ENCODE measurements around the gene FOXE3. TPM values are rescaled to one million over a fixed set of nuclear protein-coding genes. Genes with fewer than 3 reads are reported as not detected.

Gene FOXE3
- total and polyA plus RNA-seq, 8 donors: not detected

DNA sequence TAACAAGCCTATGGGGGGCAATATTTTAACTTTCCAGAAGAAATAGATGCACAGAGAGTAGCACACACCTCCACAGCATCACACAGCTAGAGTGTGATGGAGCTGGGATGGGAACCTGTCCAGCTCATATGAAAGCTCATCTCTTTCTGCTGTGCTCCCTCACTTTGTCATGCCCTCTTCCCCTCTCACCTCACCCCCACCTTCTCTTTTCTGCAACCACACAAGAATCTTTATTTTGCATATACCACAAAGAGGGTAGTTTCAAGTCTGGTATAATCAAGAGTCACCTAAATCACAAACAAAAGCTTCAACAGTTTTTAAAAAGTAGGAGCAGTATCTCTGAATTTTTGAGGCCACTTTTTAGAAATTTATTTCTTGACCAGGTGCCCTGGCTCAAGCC, 44.4 kb downstream of the FOXE3 start:
- H3K27ac ChIP-seq: no peak overlapping the region
- H3K4me1 ChIP-seq: no peaks in the 10 kb centered on the region
- TF ChIP-seq, protein P1, sequence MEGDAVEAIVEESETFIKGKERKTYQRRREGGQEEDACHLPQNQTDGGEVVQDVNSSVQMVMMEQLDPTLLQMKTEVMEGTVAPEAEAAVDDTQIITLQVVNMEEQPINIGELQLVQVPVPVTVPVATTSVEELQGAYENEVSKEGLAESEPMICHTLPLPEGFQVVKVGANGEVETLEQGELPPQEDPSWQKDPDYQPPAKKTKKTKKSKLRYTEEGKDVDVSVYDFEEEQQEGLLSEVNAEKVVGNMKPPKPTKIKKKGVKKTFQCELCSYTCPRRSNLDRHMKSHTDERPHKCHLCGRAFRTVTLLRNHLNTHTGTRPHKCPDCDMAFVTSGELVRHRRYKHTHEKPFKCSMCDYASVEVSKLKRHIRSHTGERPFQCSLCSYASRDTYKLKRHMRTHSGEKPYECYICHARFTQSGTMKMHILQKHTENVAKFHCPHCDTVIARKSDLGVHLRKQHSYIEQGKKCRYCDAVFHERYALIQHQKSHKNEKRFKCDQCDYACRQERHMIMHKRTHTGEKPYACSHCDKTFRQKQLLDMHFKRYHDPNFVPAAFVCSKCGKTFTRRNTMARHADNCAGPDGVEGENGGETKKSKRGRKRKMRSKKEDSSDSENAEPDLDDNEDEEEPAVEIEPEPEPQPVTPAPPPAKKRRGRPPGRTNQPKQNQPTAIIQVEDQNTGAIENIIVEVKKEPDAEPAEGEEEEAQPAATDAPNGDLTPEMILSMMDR (IDR thresholded peaks at IDR 0.05): no peak
- DNase-seq (no peak), ATAC-seq (no peak)
- no peaks in the 10 kb centered on the region for H3K36me3 ChIP-seq
- no peak overlapping the region for H3K4me3 ChIP-seq
- no peaks in the 10 kb centered on the region for H3K9me3 ChIP-seq
- peaks cover 31 to 86% of the 10 kb centered on the region in 2 donors for H3K27me3 ChIP-seq
- intact Hi-C loops (cut with DNase I): no loop called here

- ATAC-seq (no peak), DNase-seq (no peak)
- H3K36me3 ChIP-seq: no peaks in the 10 kb centered on the region
- peaks cover 17 to 69% of the 10 kb centered on the region in 2 donors for H3K27me3 ChIP-seq
- H3K9me3 ChIP-seq: no peaks in the 10 kb centered on the region
- TF ChIP-seq, protein P1 (IDR thresholded peaks at IDR 0.05): no peak
- no peak overlapping the region for H3K27ac ChIP-seq
- H3K4me3 ChIP-seq: no peak overlapping the region
- no peaks in the 10 kb centered on the region for H3K4me1 ChIP-seq
- intact Hi-C loops (cut with DNase I): no loop called here
These were observed 49.5 kb downstream of the FOXE3 start for GRCh38 chr1:47465605-47466004.

Other genes starting within 250 kb of the FOXE3 start
- 10 to 100 TPM; 44.9 to 54.0 TPM for gene PDZK1IP1, start 226.2 kb upstream of the FOXE3 start, total RNA-seq
- 1 to 10 TPM in 5 of 6 donors, under 1 TPM in 1; 0.88 to 1.4 (median 1.1) TPM for gene PDZK1IP1, start 226.2 kb upstream of the FOXE3 start, polyA plus RNA-seq (ENCODE audit: insufficient read length in 6 of 6)
- gene TAL1, start 184.1 kb upstream of the FOXE3 start, total RNA-seq: 1 to 10 TPM; 8.4 to 9.7 TPM
- 10 to 100 TPM in 3 of 6 donors, 1 to 10 TPM in 3; 8.6 to 13.3 (median 9.8) TPM for gene TAL1, start 184.1 kb upstream of the FOXE3 start, polyA plus RNA-seq (ENCODE audit: insufficient read length in 6 of 6)
- gene STIL, start 102.1 kb upstream of the FOXE3 start, total RNA-seq: 1 to 10 TPM; 3.6 to 5.3 TPM
- gene STIL, start 102.1 kb upstream of the FOXE3 start, polyA plus RNA-seq (ENCODE audit: insufficient read length in 6 of 6): 10 to 100 TPM in 2 of 6 donors, 1 to 10 TPM in 4; 6.7 to 13.2 (median 9.2) TPM
- 100 to 1,000 TPM; 122 to 128 TPM for gene CMPK1, start 82.5 kb upstream of the FOXE3 start, total RNA-seq
- 100 to 1,000 TPM in 1 of 6 donors, 10 to 100 TPM in 5; 76.2 to 104 (median 91.7) TPM for gene CMPK1, start 82.5 kb upstream of the FOXE3 start, polyA plus RNA-seq (ENCODE audit: insufficient read length in 6 of 6)
- gene FOXD2, start 21.8 kb downstream of the FOXE3 start, total RNA-seq: under 1 TPM; 0.34 to 0.35 TPM
- gene FOXD2, start 21.8 kb downstream of the FOXE3 start, polyA plus RNA-seq (ENCODE audit: insufficient read length in 6 of 6): under 1 TPM; 0.29 to 0.46 (median 0.34) TPM